Esophagus mucosa (tissue), 1 donor: ENCODE data around the gene TPGS2. TPM values are rescaled to one million over a fixed set of nuclear protein-coding genes. Genes with fewer than 3 reads are reported as not detected.
"Not testable (repeated sequence)": the region's sequence is repeated elsewhere in the genome, so short reads cannot be mapped to it uniquely, and the experiment has no call there.

Experiments used
- ATAC-seq: fragments of 200-7000 bp; cut with Tn5 transposase; one replicate; pipeline ENCODE4 v1.9.1; 2020
- total RNA-seq: library from RNA; stranded (reverse); gene quantifications from one replicate; pipeline ENCODE4 v1.2.4, GENCODE V29; 2023
- donor health status: DM: yes; HTN: yes; CAD: no.

TPGS2 gene, protein sequence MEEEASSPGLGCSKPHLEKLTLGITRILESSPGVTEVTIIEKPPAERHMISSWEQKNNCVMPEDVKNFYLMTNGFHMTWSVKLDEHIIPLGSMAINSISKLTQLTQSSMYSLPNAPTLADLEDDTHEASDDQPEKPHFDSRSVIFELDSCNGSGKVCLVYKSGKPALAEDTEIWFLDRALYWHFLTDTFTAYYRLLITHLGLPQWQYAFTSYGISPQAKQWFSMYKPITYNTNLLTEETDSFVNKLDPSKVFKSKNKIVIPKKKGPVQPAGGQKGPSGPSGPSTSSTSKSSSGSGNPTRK
- 61.6 TPM for total RNA-seq

DNA sequence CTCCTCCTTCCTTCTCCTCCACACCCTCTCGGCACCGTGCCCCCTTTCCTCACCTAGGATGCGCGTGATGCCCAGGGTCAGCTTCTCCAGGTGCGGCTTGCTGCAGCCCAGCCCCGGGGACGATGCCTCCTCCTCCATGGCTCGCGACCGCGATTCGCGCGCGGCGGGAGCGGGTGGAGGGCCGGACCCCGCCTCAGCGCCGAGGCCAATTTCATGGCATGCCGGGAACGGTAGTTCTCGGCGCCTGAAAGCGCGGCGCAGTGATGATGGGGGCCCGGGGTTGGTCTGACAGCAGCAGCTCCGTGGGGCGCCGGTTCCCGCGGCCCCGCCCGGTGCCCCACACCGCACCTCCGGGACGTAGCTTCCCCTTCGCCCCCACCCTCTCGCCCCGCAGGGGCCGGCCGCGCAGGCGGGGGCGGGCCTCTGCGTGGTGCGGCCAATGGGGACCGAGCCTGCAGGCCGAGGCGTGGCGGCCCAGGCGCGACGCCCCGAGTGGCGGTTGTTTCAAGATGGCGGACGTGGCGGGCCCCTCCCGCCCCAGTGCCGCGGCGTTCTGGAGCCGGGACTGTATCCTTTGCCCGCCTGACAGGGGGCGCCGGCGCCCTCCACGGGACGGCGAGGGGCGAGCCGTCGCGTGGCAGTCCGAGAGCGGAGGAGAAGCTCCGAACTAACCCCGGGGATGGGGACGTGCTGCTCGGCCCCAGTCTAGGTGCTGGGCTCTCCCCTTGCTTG lies at the start of gene TPGS2, which contains the start of gene KIAA1328:
Gene TPGS2 (minus strand): TSS at position 373 of the 732 bp plus-strand sequence. CDS start 235 bp downstream, at position 138.
Gene KIAA1328 (plus strand): TSS at position 498 of the 732 bp plus-strand sequence. CDS start 12 bp downstream, at position 510.
- ATAC-seq = peak; percentile 98

DNA sequence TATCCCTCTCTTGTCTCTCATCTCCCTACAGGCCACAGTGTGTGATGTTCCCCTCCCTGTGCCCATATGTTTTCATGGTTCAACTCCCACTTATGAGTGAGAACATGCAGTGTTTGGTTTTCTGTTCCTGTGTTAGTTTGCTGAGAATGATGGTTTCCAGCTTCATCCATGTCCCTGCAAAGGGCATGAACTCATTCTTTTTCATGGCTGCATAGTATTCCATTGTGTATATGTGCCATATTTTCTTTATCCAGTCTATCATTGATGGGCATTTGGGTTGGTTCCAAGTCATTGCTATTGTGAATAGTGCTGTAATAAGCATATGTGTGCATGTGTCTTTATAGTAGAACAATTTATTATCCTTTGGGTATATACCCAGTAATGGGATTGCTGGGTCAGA lies 45.0 kb upstream of the TPGS2 start:
- not testable (repeated sequence) for ATAC-seq

DNA sequence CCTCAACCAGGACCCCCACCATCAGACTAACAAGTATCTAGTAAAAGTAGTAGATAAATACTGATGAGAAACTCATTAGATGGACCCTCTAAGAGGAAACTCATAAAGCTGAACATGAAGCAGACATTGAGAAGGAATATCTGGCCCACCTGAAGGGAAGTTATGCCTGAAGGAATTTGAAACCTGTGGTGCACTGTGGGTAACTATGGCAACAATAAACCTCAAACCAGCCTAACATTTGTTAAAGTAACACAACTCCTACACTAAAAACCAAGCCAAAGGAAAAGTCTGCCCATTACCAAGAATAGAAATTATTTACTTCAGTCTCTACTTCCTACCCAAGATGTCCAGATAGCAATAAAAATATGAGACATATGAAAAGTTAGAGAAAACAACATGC lies 43.5 kb upstream of the TPGS2 start:
- no peak for ATAC-seq

DNA sequence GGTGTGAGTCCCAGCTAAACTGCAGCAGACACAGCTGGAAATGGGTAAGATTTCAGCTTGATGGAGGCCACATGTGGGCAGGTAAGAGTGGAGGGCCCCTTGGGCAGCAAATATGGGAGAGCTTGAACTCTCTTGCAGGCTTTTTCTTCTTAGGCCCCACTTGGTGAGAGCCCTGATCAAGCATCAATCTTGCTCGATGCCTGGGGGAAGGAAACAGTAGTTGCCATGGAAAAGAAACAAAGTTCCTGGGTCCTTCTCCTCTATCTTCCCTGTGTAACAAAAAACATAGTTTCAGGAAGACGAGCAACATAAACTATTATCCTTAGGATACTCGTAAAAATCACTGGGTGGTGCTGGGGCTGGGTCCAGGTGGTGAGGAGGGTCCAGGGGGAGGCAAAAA lies 43.0 kb upstream of the TPGS2 start:
- no peak for ATAC-seq

DNA sequence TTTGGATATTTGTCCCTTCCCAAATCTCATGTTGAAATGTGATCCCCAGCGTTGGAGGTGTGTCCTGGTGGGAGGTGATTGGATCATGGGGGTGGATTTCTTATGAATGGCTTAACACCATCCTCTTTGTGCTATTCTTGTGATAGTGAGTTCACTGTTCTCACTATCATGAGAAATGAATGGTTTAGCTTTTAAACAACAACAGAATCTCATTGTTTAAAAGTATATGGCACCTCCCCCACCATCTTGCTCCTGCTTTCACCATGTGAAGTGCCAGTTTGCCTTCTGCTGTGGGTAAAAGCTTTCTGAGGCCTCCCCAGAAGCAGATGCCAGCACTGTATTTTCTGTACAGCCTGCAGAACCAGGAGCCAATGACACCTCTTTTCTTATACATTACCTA lies 38.3 kb upstream of the TPGS2 start:
- ATAC-seq = no peak

DNA sequence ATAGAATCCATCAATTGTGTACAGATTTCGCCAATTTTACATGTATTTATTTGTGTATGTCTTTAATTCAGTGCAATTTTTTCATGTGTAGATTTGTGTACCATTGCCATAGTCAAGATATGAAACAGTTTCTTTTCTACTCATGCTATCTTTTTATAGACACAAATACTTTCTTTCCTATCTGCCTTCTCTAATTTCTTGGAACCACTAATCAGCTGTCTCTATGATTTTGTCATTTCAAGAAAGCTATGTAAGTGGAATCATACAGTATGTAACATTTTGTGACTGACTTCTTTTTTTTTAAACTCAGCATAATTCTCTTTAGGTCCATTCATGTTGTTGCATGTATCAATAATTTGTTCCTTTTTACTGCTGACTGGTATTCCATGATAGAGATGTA lies 33.4 kb upstream of the TPGS2 start:
- no peak for ATAC-seq

DNA sequence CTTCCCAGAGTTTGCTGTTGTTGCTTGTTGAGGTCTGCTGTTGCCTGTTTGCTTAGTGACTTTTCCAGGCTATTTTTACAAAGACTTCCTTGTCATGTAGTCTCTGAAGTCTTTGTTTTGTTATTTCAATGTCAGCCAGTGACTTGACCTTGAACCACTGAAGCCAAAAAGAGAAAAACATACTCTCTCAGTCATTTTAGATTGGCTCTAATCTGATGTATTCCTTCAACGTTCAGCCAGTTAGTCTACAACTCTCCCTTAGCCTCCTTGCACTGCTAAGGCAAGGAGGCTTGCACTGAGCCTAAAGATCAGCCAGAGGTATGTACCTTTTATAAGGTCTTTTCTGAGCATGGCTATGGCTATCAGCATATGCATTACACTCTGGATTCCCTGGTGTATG lies 28.0 kb upstream of the TPGS2 start:
- ATAC-seq = no peak

DNA sequence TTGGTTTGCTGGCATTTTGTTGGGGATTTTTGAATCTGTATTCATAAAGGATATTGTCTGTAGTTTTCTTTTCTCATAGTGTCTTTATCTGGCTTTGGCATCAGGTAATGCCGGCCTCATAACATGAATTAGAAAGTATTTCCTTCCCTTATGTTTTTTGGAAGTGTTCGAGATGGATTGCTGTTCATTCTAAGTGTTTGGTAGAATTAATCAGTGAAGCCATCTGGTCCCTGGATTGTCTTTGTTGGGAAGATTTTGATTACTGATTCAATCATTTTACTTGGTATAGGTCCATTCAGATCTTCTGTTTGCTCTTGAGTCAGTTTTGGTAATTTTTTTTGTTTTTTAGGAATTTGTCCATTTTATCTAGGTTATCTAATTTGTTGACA lies 22.4 kb upstream of the TPGS2 start:
- ATAC-seq = no peak

DNA sequence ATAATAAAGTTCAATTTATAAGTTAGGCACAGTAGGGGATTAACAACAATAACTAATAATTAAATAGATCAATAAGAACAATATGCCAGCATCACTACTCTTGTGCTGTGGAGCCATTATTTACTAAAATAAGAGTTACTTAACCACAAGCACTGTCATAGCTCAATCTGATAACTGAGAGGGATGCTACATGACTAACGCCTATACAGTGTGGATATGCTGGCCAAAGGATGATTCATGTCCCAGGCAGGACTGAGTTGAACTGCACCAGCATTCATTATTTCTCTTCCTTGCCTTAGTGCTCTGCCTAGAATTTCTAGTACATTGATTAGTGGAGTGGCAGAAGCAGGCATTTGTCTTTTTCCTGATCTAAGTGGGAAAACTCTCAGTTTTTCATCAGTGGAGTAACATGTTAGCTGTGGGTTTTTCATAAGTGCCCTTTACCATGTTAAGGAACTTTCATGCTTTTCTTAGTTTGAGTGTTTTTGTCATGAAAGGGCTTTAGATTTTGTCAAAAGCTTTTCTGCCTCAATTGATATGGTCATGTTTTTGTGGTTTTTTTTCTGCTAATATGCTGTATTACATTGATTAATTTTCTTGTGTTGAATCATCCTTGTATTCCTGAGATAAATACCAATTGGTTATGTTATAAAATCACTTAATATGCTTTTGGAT lies 21.9 kb upstream of the TPGS2 start:
- ATAC-seq = peak; percentile 86

DNA sequence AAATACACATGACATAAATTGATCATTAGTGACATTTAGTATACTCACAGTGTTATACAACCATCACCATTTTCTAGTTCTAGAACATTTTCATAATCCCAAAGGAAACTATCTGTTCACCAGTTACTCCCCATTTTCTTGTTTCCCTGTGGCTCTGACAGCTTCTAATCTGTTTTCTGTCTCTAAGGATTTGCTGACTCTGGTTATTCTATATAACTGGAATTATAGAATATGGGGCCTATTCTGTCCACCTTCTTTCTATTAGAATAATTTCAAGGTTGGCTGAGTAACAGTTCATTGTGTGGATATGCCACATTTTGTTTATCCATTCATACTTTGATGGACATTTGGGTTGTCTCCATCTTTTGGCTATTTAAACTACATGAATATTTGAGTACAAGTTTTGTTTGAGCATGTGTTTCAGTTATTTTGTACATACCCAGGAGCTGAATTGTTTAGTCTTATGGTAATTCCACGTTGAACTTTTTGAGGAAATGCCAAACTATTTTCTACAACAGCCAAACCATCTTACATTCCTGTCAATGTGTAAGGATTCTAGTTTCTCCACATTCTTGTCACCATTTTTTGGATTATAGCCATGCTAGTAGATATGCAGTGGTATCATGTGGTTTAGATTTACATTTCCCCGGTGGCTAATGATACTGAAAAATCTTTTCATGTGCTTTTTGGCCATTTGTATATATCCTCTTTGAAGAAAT lies 20.6 kb upstream of the TPGS2 start:
- ATAC-seq = no peak

DNA sequence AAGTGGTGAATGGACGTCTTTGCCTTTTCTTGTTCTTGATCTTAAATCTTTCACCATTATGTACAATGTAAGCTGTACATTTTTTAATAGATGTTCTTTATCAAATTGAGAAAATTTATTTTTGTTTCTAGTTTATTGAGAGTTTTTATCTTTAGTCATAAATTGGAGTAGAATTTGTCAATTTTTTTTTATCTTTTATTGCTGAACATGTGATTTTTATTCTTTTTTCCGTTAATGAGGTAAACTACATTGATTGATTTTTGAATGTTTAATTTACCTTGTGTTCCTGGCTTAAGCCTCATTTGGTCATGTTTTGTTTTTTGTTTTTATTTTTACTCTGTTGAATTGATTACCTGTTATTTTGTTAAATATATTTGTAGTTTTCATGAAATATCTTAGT lies 19.8 kb upstream of the TPGS2 start:
- no peak for ATAC-seq

DNA sequence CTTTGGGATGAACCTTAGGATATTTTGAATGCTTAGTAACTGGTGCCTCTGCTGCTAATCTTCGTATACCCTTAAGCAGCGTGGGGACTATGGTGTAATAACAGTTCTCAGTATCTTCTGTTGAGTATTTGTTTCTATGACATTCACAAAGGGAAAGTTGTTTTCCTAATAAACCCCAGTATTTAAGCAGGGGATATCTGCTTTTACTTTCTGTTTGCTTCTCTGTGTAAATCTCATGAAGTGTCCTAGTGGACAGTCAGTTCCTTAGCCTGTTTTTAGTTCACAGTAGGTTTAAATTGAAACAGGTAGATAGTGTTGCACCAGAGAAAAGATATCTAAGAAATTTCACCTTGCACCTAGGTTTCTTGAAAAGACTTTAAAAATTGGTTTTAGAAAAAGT lies 15.0 kb upstream of the TPGS2 start:
- no peak for ATAC-seq

DNA sequence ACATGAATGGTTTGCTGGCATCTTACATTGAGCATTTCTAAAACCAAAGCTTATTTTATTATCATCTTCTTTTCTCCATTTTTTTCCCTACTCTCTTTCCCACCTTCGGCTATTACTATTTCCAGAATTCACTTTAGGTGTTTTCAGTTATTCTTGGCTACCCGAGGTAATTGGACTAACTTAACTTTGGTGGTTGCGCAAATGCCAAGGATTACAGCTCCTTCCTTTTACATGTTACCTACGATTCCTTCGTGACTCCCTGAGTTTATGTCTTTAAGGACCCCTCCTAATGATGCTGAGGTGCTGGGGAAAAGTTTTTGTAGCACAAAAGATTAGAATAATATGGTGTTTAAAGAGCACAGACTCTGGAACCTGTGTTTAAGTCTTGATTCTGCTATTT lies 14.4 kb upstream of the TPGS2 start:
- ATAC-seq = no peak

DNA sequence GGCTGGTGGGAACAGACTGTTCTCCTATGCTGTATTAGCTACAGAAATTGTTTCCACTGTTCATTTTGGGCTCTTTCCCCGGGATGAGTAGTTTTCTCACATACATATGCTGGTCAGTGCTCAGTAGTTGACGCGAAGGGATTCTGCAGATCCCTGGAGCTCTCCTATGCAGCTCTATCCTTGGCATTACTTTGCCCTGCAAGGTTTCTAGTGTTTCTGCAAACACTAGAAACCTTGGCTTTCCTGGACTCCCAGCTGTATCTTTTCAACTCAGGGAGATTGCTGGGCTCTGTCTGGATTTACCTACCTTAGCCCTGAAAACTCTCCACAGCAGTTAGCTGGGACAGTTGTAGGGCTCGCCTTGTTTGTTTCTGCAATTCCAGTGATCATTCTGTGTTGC lies 11.0 kb upstream of the TPGS2 start:
- ATAC-seq = no peak

DNA sequence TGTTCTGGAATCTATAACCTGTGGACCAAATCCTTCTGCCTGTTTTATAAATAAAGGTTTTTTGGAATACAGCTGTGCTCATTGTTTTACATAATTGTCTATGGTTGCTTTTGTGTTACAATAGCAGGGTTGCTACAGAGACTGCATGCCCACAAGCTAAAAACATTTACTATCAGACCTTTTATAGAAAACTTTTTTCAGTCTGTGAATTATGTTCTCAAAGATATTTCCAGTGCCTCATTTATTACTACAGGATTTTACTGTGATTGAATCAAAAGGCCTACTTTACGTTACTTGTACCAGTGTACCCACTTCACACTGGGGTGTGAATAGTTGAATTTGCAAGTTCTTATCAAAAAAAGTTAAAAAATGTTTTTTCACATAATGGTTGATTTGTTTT lies 7.1 kb upstream of the TPGS2 start:
- ATAC-seq = no peak

DNA sequence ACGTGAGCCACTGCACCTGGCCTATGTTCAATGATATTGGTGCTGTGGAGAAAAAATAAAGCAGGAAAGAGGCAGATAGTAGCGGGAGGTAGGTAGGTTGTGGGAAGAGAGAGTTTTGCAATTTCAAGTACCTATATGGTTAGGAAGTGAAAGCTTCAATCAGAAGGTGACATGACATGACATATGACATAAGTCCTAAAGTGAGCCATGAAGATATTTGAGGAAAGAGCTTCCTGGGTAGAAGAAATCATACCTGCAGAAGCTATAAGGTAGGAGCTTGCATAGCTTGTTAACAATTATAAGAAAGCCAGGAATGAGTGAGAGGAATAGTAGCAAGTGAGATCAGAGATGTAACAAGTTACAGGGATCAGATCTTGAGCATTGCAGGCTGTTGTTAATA lies 4.3 kb upstream of the TPGS2 start:
- ATAC-seq = no peak

DNA sequence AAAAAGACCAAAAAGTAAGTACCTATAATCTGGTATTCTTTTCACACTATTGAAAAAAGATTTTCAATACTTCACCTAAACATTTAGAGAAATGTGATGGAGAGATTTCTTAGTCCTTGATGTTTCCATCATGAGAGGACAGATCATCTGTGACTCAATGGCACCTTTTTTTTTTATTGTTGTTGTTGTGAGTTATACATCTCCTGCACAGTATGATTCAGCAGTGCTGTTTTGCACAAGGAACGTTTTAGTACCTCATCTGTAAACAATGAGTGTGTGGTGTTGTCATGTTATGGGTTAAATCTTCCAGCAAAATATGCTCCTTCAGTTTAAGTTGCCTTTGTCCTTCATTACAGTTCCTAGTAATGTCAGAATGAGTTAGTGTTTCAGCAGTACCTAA lies 2.3 kb upstream of the TPGS2 start:
- no peak for ATAC-seq

DNA sequence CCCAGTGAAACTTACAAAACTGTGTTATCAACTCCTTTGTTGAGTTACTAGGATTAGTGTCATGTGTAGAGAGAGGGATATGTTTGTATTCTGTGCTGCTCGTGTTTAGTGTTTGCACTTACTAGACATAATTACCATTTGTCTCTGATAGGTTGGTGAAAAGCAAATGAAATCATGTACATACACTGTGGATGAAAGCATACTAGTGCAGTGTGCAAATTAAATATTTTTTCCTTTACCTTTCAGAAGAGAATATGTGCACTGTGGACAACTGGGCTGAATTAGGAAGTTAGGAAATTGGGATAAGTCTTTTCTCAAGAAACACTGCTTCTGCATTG lies 1.3 kb upstream of the TPGS2 start:
- ATAC-seq = no peak

DNA sequence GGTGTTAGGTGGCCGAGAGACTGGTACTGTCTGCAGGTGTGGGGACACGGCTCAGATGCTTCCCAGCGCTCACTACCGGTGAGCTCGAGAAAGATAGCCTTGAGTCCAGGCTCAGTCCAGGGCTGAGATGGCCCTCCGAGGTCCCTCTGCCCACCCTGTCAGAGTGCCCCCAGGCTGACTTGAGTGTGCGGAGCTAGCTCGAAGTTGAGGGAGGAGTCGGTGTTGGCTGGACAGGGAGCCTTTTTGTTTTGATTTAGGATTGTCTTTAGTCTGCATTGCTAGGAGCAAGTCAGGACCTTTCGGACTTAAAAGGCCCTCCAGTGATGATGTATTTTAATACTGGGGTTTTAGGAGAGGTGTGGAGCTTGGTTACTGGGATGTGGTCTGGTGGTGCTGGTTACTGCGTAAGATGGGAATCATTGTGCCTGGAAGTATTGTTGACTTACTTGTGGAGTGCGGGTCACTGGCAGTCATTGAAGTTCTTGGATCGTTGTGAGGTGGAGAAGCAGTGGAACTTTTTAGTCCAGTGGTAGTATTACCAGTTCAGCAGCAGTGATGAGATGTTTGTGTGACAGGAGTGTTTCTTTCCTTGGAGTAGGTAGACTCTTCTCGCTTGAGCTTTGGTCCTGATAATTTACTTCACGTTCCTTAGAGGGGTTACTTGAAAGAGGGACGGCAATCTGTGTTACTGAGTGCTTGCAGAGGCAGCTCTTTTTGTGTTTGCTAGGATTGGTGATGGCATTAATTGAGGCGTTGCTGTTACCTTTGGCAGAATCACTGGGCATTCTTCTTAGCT lies 758 bp upstream of the TPGS2 start:
- peak; percentile 53 for ATAC-seq

DNA sequence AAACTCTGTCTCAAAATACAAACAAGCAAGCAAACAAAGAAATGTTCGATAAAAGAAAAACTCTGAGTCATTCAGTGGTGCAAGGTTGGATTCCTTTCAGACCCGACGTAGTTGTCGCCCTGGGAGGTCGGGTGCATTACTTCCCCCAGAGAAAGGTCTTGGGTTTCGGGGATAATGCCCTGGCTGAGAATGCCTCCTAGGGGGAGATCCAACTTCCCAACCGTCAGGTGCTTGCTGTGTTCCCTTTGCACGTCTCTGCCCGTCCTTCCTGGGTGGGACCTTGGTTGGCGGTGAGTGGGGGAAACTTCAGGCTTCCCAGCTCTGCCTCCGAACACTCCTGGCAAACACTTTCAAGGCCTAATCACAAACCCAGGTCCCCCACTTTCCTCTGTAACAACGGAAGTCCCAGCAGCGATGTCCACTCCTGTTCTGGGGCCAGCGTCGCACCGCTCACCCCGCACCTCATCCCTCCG lies 609 bp downstream of the TPGS2 start:
- peak; percentile 17 for ATAC-seq

DNA sequence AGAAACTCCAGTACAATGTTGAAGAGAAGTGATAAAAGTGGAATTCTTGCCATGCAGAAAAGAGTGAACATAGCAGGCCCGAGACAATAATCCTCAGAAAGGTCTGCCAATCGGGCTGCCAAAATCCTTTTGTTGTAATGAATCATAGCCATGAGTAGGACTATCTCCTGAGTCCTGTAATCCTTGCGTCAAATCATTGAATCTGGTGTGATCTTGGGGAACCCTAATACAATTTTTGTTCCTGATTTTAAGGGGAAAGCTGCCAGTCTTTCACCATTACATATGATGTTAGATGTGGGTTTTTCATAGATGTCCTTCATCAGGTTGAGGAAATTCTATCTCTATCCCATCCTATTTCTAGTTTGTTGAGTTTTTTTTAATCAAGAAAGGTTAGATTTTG lies 2.2 kb downstream of the TPGS2 start:
- ATAC-seq = no peak

DNA sequence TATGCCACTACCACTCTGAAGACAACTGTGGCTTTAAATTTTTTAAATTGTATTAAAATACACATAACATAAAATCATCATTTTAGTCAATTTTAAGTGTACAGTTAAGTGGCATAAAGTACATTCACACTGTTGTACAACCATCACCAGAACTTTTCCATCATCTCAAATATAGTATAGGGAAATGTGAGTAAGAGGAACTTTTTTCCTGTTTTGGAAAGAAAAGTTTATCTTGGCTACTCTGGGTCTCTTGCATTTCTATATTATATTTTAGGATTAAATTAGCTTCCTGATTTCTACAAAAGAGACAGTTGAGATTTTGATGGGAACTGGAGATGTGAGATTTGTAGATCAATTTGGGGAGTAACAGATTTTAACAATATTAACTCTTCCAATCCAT lies 3.3 kb downstream of the TPGS2 start:
- ATAC-seq = no peak
